Measurements from ENCODE around the gene SLC9B2. TPM values are rescaled to one million over a fixed set of nuclear protein-coding genes. Genes with fewer than 3 reads are reported as not detected.

SLC9B2 gene
- total RNA-seq, 4 donors from 2014 or later: 4.2 to 11.9 (median 5.6) TPM

- Histone ChIP-seq H3K4me1 (no peaks in the 10 kb centered on the region), H3K27ac (no peak overlapping the region), H3K9me3 (no peaks in the 10 kb centered on the region), H3K4me3 (no peak overlapping the region), H3K36me3 (no peaks in the 10 kb centered on the region), H3K27me3 (no peaks in the 10 kb centered on the region)
- no peak for DNase-seq (ENCODE audit: low spot score in 2 of 2)
- TF ChIP-seq POLR2AphosphoS5 (IDR thresholded peaks at IDR 0.05) (no peak), CTCF (IDR thresholded peaks at IDR 0.05) (no peak), EP300 (IDR thresholded peaks at IDR 0.05) (no peak), POLR2A (IDR thresholded peaks at IDR 0.05) (no peak)
- WGBS: 100% methylated on average over 2 of the region's 2 CpGs
Measured at GRCh38 chr4:102981005-102981404, 95.6 kb downstream of the SLC9B2 start.

Other genes with a start within 250 kb of the SLC9B2 start
- gene UBE2D3, start 249.2 kb downstream of the SLC9B2 start, total RNA-seq: 100 to 1,000 TPM; 436 to 523 (median 488) TPM
- gene CISD2, start 207.8 kb downstream of the SLC9B2 start, total RNA-seq: 10 to 100 TPM in 3 of 4 donors, 1 to 10 TPM in 1; 9.9 to 11.1 (median 10.4) TPM
- 1 to 10 TPM in 1 of 4 donors, under 1 TPM in 1, not detected in 2; 0.30 to 2.9 TPM for gene SLC9B1, start 57.1 kb downstream of the SLC9B2 start, total RNA-seq
- gene BDH2, start 23.1 kb upstream of the SLC9B2 start, total RNA-seq: 10 to 100 TPM; 28.9 to 63.6 (median 51.5) TPM
- gene CENPE, start 121.6 kb upstream of the SLC9B2 start, total RNA-seq: 1 to 10 TPM; 2.0 to 5.3 (median 3.3) TPM

All from suprapubic skin (tissue), 4 donors.